Measurements from ENCODE around the gene NCKIPSD.
A peak's percentile ranks its signal among the peaks of the same experiment; 100 is the strongest.

The NCKIPSD gene

DNA sequence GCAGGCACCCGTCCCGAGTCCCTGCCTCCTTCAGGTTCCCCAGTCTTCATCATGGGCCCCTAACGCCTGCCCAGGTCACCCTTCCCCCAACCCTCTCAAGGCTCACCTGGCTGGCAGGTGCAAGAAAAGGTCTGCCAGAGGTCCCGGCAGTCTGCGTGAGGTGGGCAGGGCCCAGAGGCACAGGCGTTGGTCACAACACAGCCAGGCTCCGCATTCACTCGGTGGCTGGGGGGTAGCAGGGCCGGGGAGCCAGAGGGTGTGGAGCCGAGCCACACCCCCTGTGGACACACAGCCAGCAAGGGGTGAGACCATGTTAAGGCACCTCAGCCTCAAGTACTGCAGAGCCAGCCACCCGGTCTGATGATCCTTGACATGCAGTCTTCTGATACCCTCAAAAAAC lies 33.9 kb downstream of the NCKIPSD start:
- H3K18ac ChIP-seq (ENCODE audit: low read depth in 1 of 2, low read length in 2 of 2) = no peak overlapping the region
- H2BK12ac ChIP-seq (ENCODE audit: low read length in 2 of 2) = no peak overlapping the region
- 89% methylated on average over 11 of the region's 11 CpGs for WGBS
- H3K14ac ChIP-seq (ENCODE audit: low read length in 2 of 2) = no peak overlapping the region
- H3K27me3 ChIP-seq (ENCODE audit: control insufficient read depth in 1 of 2, insufficient read depth in 1 of 2, low read length in 2 of 2) = peaks cover 0 to 21% of the 10 kb centered on the region in 2 experiments
- no peak overlapping the region for H3K4me2 ChIP-seq (ENCODE audit: low read length, poor library complexity, severe bottlenecking)
- H3K9ac ChIP-seq (ENCODE audit: low read length) = no peak overlapping the region
- H4K91ac ChIP-seq (ENCODE audit: low read length) = no peak overlapping the region
- H3K36me3 ChIP-seq (ENCODE audit: control insufficient read depth in 1 of 2, insufficient read depth in 2 of 2, low read depth in 1 of 2, low read length in 2 of 2) = peaks cover 0 to 8% of the 10 kb centered on the region in 2 experiments
- H3K9me3 ChIP-seq (ENCODE audit: control insufficient read depth, low read length) = no peaks in the 10 kb centered on the region
- no peak overlapping the region for H3K4me3 ChIP-seq (ENCODE audit: insufficient read depth in 1 of 2, low read depth in 1 of 2, low read length in 2 of 2)
- no peak overlapping the region for H3K4ac ChIP-seq (ENCODE audit: low read depth in 1 of 2, low read length in 2 of 2)
- H2BK120ac ChIP-seq (ENCODE audit: low read depth, low read length) = no peak overlapping the region
- H2AK5ac ChIP-seq (ENCODE audit: low read length, severe bottlenecking) = no peak overlapping the region
- H2BK15ac ChIP-seq (ENCODE audit: low read depth, poor library complexity, severe bottlenecking) = peak overlapping the region; percentile 36
- H2AFZ ChIP-seq (ENCODE audit: low read depth, low read length) = no peak overlapping the region
- H3K23ac ChIP-seq (ENCODE audit: low read length in 2 of 2) = no peak overlapping the region
- no peaks in the 10 kb centered on the region for H3K79me1 ChIP-seq (replicated peaks; ENCODE audit: low read length, poor library complexity, severe bottlenecking)
- no peak overlapping the region for H4K8ac ChIP-seq (ENCODE audit: low read length)
- H3K4me1 ChIP-seq (ENCODE audit: control insufficient read depth, insufficient read depth, low read depth, low read length) = peaks cover 15% of the 10 kb centered on the region
- no peak for DNase-seq
- H2BK5ac ChIP-seq (ENCODE audit: low read depth, low read length, poor library complexity, severe bottlenecking) = no peak overlapping the region
- H3K27ac ChIP-seq (ENCODE audit: low read length, poor library complexity, severe bottlenecking) = no peak overlapping the region

DNA sequence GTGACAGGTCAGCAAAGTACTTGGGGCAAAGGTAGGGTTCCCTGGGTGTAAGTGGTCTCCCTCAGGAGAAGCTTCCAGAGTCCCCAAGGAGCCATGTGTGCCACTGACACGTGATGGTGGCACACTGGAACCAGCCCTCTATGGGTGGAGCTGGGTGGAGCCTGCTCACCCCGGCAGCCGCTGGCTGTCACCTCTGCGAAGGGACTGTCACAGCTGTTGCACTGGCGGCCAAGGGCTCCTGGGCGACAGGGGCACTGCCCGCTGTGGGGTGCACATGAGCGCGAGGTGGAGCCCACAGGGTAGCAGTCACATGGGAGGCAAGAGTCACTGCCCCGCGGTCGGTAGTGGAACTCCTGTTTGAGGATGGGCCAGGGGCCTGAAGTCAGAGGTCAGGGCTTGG lies 35.0 kb downstream of the NCKIPSD start:
- no peak overlapping the region for H4K91ac ChIP-seq (ENCODE audit: low read length)
- H2BK120ac ChIP-seq (ENCODE audit: low read depth, low read length) = no peak overlapping the region
- no peak overlapping the region for H2AK5ac ChIP-seq (ENCODE audit: low read length, severe bottlenecking)
- no peak overlapping the region for H3K4me2 ChIP-seq (ENCODE audit: low read length, poor library complexity, severe bottlenecking)
- no peak overlapping the region for H3K4ac ChIP-seq (ENCODE audit: low read depth in 1 of 2, low read length in 2 of 2)
- no peak overlapping the region for H3K4me3 ChIP-seq (ENCODE audit: insufficient read depth in 1 of 2, low read depth in 1 of 2, low read length in 2 of 2)
- H3K4me1 ChIP-seq (ENCODE audit: control insufficient read depth, insufficient read depth, low read depth, low read length) = peaks cover 6% of the 10 kb centered on the region
- H3K9ac ChIP-seq (ENCODE audit: low read length) = no peak overlapping the region
- no peaks in the 10 kb centered on the region for H3K79me1 ChIP-seq (replicated peaks; ENCODE audit: low read length, poor library complexity, severe bottlenecking)
- H3K14ac ChIP-seq (ENCODE audit: low read length in 2 of 2) = no peak overlapping the region
- no peaks in the 10 kb centered on the region for H3K9me3 ChIP-seq (ENCODE audit: control insufficient read depth, low read length)
- WGBS = 95% methylated on average over 12 of the region's 12 CpGs
- H2BK5ac ChIP-seq (ENCODE audit: low read depth, low read length, poor library complexity, severe bottlenecking) = no peak overlapping the region
- no peak overlapping the region for H2BK15ac ChIP-seq (ENCODE audit: low read depth, poor library complexity, severe bottlenecking)
- H2BK12ac ChIP-seq (ENCODE audit: low read length in 2 of 2) = no peak overlapping the region
- H3K18ac ChIP-seq (ENCODE audit: low read depth in 1 of 2, low read length in 2 of 2) = no peak overlapping the region
- H3K27me3 ChIP-seq (ENCODE audit: control insufficient read depth in 1 of 2, insufficient read depth in 1 of 2, low read length in 2 of 2) = peaks cover 0 to 27% of the 10 kb centered on the region in 2 experiments
- no peak overlapping the region for H4K8ac ChIP-seq (ENCODE audit: low read length)
- no peak overlapping the region for H2AFZ ChIP-seq (ENCODE audit: low read depth, low read length)
- no peak overlapping the region for H3K23ac ChIP-seq (ENCODE audit: low read length in 2 of 2)
- no peak for DNase-seq
- no peak overlapping the region for H3K27ac ChIP-seq (ENCODE audit: low read length, poor library complexity, severe bottlenecking)
- peaks cover 0 to 4% of the 10 kb centered on the region in 2 experiments for H3K36me3 ChIP-seq (ENCODE audit: control insufficient read depth in 1 of 2, insufficient read depth in 2 of 2, low read depth in 1 of 2, low read length in 2 of 2)

DNA sequence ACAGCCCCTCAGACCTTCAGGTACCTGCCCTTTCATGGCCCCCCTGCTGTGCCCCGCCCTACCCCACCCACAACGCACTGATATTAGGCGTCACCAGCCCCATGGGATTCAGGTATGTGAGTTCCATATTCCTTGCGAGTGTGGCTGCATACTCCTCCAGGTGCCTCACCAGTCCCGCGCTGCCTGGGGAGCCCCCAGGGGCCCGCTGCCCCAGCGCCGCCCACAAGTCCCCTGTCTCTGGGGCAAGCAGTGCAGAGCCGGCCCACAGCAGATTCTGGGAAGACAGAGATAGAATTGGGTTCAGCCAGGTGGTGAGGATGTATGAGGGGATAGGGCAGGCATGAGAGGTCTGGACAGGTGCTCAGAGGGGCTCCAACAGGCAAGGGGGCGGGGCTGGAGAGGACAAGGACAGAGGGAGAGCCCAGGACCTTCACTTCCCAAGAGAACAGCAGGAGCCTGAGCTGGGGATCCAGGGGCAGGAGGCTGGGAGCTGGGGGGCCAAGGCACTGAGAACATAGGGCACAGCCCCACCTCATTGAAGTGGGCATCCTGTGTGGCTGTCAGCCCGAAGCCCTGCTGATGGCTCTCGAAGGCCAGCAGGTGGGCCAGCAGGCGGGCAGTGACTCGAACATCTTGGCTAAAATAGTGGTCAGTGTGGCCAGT lies 37.4 kb downstream of the NCKIPSD start:
- Histone ChIP-seq H3K14ac (ENCODE audit: low read length in 2 of 2) (no peak overlapping the region), H2AFZ (ENCODE audit: low read depth, low read length) (no peak overlapping the region), H2BK12ac (ENCODE audit: low read length in 2 of 2) (no peak overlapping the region), H3K23ac (ENCODE audit: low read length in 2 of 2) (no peak overlapping the region), H3K4me1 (ENCODE audit: control insufficient read depth, insufficient read depth, low read depth, low read length) (peaks cover 2% of the 10 kb centered on the region), H2BK15ac (ENCODE audit: low read depth, poor library complexity, severe bottlenecking) (no peak overlapping the region), H3K4ac (ENCODE audit: low read depth in 1 of 2, low read length in 2 of 2) (no peak overlapping the region), H2BK5ac (ENCODE audit: low read depth, low read length, poor library complexity, severe bottlenecking) (no peak overlapping the region), H2BK120ac (ENCODE audit: low read depth, low read length) (no peak overlapping the region), H3K36me3 (ENCODE audit: control insufficient read depth in 1 of 2, insufficient read depth in 2 of 2, low read depth in 1 of 2, low read length in 2 of 2) (peaks cover 0 to 6% of the 10 kb centered on the region in 2 experiments), H3K9ac (ENCODE audit: low read length) (no peak overlapping the region), H3K18ac (ENCODE audit: low read depth in 1 of 2, low read length in 2 of 2) (no peak overlapping the region), H3K4me3 (ENCODE audit: insufficient read depth in 1 of 2, low read depth in 1 of 2, low read length in 2 of 2) (no peak overlapping the region), H3K9me3 (ENCODE audit: control insufficient read depth, low read length) (no peaks in the 10 kb centered on the region), H3K4me2 (ENCODE audit: low read length, poor library complexity, severe bottlenecking) (no peak overlapping the region), H3K27ac (ENCODE audit: low read length, poor library complexity, severe bottlenecking) (no peak overlapping the region), H3K79me1 (replicated peaks; ENCODE audit: low read length, poor library complexity, severe bottlenecking) (no peaks in the 10 kb centered on the region), H4K8ac (ENCODE audit: low read length) (no peak overlapping the region), H3K27me3 (ENCODE audit: control insufficient read depth in 1 of 2, insufficient read depth in 1 of 2, low read length in 2 of 2) (peaks cover 0 to 19% of the 10 kb centered on the region in 2 experiments), H4K91ac (ENCODE audit: low read length) (no peak overlapping the region), H2AK5ac (ENCODE audit: low read length, severe bottlenecking) (no peak overlapping the region)
- no peak for DNase-seq
- 92% methylated on average over 15 of the region's 15 CpGs for WGBS

DNA sequence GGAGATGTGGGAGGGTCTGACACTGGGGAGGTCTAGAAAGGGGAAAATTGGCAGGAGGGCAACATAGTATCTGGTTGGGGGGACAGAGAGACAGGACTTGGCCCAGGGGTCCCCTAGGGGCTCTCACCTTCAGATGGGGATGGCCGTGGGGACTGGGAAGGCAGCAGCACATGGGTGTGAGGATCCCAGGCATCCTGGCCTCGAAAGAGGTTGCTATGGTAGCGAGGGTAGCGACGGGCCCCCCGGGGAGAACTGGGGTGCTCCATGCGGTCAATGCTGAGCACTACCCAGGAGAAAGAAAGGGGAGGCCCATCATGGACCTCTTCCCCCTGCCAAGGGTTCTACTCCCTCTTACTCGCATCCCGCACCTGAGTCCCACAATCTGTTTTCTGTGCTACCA lies 38.0 kb downstream of the NCKIPSD start:
- H3K23ac ChIP-seq (ENCODE audit: low read length in 2 of 2) = no peak overlapping the region
- H2AK5ac ChIP-seq (ENCODE audit: low read length, severe bottlenecking) = no peak overlapping the region
- H3K18ac ChIP-seq (ENCODE audit: low read depth in 1 of 2, low read length in 2 of 2) = no peak overlapping the region
- H3K27ac ChIP-seq (ENCODE audit: low read length, poor library complexity, severe bottlenecking) = no peak overlapping the region
- H3K9me3 ChIP-seq (ENCODE audit: control insufficient read depth, low read length) = no peaks in the 10 kb centered on the region
- H3K14ac ChIP-seq (ENCODE audit: low read length in 2 of 2) = no peak overlapping the region
- no peak overlapping the region for H2AFZ ChIP-seq (ENCODE audit: low read depth, low read length)
- peaks cover 0 to 11% of the 10 kb centered on the region in 2 experiments for H3K36me3 ChIP-seq (ENCODE audit: control insufficient read depth in 1 of 2, insufficient read depth in 2 of 2, low read depth in 1 of 2, low read length in 2 of 2)
- H3K27me3 ChIP-seq (ENCODE audit: control insufficient read depth in 1 of 2, insufficient read depth in 1 of 2, low read length in 2 of 2) = peaks cover 0 to 23% of the 10 kb centered on the region in 2 experiments
- no peak overlapping the region for H4K8ac ChIP-seq (ENCODE audit: low read length)
- H4K91ac ChIP-seq (ENCODE audit: low read length) = no peak overlapping the region
- H3K4me3 ChIP-seq (ENCODE audit: insufficient read depth in 1 of 2, low read depth in 1 of 2, low read length in 2 of 2) = no peak overlapping the region
- H3K79me1 ChIP-seq (replicated peaks; ENCODE audit: low read length, poor library complexity, severe bottlenecking) = no peaks in the 10 kb centered on the region
- peaks cover 2% of the 10 kb centered on the region for H3K4me1 ChIP-seq (ENCODE audit: control insufficient read depth, insufficient read depth, low read depth, low read length)
- no peak overlapping the region for H2BK12ac ChIP-seq (ENCODE audit: low read length in 2 of 2)
- no peak overlapping the region for H2BK5ac ChIP-seq (ENCODE audit: low read depth, low read length, poor library complexity, severe bottlenecking)
- no peak overlapping the region for H3K4me2 ChIP-seq (ENCODE audit: low read length, poor library complexity, severe bottlenecking)
- H3K9ac ChIP-seq (ENCODE audit: low read length) = no peak overlapping the region
- no peak overlapping the region for H2BK120ac ChIP-seq (ENCODE audit: low read depth, low read length)
- no peak for DNase-seq
- H2BK15ac ChIP-seq (ENCODE audit: low read depth, poor library complexity, severe bottlenecking) = no peak overlapping the region
- no peak overlapping the region for H3K4ac ChIP-seq (ENCODE audit: low read depth in 1 of 2, low read length in 2 of 2)
- WGBS = 95% methylated on average over 9 of the region's 9 CpGs

Measured in mesenchymal stem cell (in vitro differentiated cells and primary cell).